Neural progenitor cell (in vitro differentiated cells): ENCODE measurements around the gene TMEM170A.

Source experiments
- CTCF ChIP-seq: fragments of 200-600 bp; sonication (generic); IDR thresholded peaks from 2 replicates; pipeline ENCODE4 v1.5.1; 2017; ENCODE audit warnings: antibody characterized with exemption, mild to moderate bottlenecking
- EZH2 ChIP-seq: fragments of 200-600 bp; sonication (generic); IDR thresholded peaks from 2 replicates; pipeline ENCODE4 v1.6.1; 2017; ENCODE audit warnings: antibody characterized with exemption, mild to moderate bottlenecking, moderate library complexity
- EZH2phosphoT487 ChIP-seq: fragments of 200-600 bp; sonication (generic); IDR thresholded peaks from 2 replicates; pipeline ENCODE4 v1.6.1; 2017; ENCODE audit warnings: antibody characterized with exemption

GRCh38 chr16:75433732-75434413 is 30.6 kb downstream of the TMEM170A start:
- TF ChIP-seq CTCF, result no peak
- TF ChIP-seq EZH2phosphoT487, result no peak
- TF ChIP-seq EZH2, result no peak
